Stomach (tissue), 4 donors: Measurements from ENCODE around the gene COLQ.

ENCODE experiments used
- EP300 ChIP-seq: sonication (generic); formaldehyde crosslinking; IDR thresholded peaks from one replicate; pipeline ENCODE4 v1.6.1; 2017; ENCODE audit warnings: antibody characterized with exemption
- POLR2A ChIP-seq, 4 donors: fragments of 450-650 bp; IDR thresholded peaks; one replicate each; pipeline ENCODE4 v1.6.1; 2016; ENCODE audit warnings: antibody characterized with exemption in 4 of 4, control low read depth in 2 of 4, mild to moderate bottlenecking in 1 of 4, moderate library complexity in 1 of 4
- POLR2AphosphoS5 ChIP-seq, 3 donors: sonication (generic); formaldehyde crosslinking; IDR thresholded peaks; one replicate each; pipeline ENCODE4 v1.6.1; 2016; ENCODE audit warnings: antibody characterized with exemption in 3 of 3
- TF ChIP-seq, protein P1 (sequence below), 7 experiments: fragments of 450-650 bp in 4 of 7; fragments of 200-600 bp in 3 of 7; sonication (generic) in 3 of 7; IDR thresholded peaks; one replicate each; pipeline ENCODE4 v1.5.1; 2016 to 2019; ENCODE audit warnings: antibody characterized with exemption in 7 of 7, control low read depth in 2 of 7, mild to moderate bottlenecking in 1 of 7

DNA sequence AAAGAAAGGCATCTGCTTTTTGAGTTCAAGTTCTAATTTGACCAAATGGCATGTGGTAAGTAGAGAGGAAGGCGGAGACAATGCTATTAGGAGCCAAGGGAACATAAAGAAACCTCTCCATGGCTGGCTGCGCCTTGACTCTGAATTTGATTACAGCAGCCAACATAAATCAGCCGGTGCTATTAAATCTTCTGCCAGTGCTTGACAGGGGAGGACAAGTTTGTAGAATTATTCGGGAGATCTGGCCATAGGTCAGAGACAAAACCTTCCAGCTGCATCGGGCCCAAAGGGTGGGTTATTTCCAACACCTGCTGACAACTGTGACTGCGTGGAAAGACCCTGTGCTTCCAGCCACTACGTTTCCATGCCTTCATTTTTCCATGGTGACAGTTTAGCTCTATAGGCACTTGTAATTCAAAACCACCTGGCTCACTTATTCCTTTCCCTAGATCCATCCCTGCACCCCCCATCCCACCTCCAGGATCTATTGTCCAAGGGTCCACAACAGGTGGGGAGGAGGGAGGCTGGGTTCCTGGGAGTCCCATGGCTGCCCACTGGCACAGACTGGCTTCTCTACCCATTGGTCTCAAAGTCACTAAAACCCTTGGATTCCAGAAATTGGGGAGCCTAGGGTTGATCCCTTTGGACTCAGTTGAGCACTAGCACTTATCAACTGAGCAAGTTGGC lies 15.9 kb downstream of the COLQ start:
- TF ChIP-seq, protein P1, sequence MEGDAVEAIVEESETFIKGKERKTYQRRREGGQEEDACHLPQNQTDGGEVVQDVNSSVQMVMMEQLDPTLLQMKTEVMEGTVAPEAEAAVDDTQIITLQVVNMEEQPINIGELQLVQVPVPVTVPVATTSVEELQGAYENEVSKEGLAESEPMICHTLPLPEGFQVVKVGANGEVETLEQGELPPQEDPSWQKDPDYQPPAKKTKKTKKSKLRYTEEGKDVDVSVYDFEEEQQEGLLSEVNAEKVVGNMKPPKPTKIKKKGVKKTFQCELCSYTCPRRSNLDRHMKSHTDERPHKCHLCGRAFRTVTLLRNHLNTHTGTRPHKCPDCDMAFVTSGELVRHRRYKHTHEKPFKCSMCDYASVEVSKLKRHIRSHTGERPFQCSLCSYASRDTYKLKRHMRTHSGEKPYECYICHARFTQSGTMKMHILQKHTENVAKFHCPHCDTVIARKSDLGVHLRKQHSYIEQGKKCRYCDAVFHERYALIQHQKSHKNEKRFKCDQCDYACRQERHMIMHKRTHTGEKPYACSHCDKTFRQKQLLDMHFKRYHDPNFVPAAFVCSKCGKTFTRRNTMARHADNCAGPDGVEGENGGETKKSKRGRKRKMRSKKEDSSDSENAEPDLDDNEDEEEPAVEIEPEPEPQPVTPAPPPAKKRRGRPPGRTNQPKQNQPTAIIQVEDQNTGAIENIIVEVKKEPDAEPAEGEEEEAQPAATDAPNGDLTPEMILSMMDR (IDR thresholded peaks at IDR 0.05), result no peak
- TF ChIP-seq POLR2A (IDR thresholded peaks at IDR 0.05), result no peak
- TF ChIP-seq EP300, result no peak
- no peak for TF ChIP-seq POLR2AphosphoS5 (IDR thresholded peaks at IDR 0.05)
